Stimulated activated CD4-positive, alpha-beta T cell treated with anti-CD3 and anti-CD28 coated beads, Interleukin-12 subunit alpha, Interleukin-12 subunit beta, amount 100 ng/mL, for 4 hours (primary cell): ENCODE data around the gene CTNNBIP1.
"Not testable (repeated sequence)": the region's sequence is repeated elsewhere in the genome, so short reads cannot be mapped to it uniquely, and the experiment has no call there.

ENCODE experiments used
- DNase-seq: peaks from one replicate; pipeline ENCODE4 v3.0.0-alpha.2; 2020

The CTNNBIP1 gene

DNA sequence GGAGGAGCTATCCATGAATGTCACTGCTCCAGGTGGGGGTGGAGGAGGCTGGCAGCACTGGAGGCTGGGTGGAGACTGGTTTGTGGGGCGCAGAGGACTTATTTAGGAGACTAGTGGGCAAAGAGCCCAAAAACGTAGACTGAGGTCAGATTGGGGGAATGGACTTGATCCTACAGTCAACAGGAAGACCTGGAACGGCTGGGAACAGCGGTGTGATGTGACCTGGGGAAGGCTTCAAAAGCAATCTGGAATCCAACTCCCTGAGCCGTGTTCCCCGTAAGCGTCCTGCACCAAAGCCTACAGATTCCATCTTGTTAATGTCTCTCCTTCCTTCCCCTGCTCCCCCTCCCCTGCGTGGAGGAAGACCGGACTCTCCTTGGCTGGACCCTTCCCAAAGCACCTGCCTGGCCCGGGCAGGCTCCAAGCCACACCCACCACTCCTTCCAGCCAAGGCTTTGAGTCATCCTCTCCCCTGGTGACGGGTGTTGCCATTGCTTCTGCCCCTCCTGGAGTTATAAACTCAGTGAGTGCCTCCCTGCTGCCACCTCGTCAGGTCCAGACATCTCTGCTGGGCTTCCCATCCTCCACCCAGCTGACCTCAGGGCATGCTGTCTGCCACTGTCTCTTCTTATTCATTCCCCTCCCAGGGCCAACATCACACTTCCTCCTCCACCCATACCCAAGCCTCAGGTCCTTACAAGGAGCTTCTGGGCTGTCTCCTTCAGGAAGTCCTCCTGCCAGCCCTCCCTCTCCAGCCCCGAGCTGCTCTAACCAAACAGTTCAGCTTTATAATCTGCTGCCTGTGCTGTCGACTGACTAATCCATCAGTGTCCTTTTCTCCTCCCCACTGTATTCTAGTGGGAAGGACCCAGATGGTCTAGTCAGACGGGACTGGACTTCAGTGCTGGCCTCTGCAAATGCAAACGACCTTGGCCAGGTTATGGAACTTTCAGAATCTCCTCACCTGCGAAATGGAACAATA lies 84.7 kb downstream of the CTNNBIP1 start:
- peak; percentile 18 for DNase-seq

DNA sequence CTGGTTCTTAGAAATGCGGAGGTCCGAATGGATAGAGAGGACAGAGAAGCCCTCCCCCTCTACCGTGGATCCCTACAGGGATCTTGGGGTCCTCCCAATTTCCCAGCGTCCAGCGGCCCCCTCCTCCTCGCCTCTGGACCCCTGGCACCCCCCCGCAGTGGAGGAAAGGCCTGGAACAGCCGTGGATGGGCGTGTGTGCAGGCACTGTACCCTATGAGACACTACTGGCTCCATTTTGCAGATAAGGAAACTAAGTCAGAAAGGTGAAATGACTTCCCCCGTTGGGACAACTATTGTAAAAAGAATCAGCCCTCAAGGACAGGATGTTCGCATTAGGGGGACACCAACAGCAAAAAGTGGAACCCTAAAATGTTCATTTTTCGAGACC lies 85.4 kb downstream of the CTNNBIP1 start:
- no peak for DNase-seq

DNA sequence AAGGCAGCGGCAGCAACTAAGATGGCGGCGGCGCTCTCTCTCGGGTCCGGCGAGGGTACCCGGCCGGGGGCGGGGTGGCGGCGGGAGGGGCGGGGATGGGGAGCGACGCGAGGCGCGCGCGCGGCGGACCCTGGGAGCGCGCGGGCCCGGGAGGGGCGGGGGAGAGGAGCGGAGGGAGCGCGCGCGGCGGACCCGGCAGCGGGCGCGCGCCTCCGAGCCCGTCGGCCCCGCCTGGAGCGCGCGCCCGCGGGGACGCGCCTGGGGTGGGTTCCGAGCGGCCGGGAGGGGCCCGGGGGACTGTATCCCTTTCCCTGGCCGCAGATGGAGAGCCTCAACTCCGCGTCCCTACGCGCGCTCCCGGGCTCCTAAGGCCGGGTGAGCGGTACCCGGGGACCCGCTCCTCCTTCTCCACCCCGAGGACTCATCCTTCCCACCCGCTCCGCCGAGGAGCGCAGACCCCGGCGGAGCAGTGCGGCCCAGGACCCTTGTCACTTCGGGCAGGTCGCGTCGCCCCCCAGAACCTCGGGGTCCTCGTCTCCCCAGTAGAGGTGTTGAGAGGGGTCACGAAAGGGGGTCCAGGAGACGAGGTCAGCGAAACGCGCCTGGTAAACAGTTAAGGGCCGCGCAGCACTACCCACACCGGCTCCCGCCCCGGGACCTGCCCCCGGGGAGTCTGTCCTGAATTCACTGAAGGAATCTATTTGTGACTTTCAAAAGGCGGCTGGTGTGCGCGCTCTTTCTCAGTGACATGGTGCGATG lies 85.9 kb downstream of the CTNNBIP1 start, which contains the start of gene CLSTN1:
Gene CLSTN1 (minus strand): TSS at position 23 of the 759 bp plus-strand sequence. CDS start 232 bp downstream, outside the sequence.
- peak; percentile 90 for DNase-seq

DNA sequence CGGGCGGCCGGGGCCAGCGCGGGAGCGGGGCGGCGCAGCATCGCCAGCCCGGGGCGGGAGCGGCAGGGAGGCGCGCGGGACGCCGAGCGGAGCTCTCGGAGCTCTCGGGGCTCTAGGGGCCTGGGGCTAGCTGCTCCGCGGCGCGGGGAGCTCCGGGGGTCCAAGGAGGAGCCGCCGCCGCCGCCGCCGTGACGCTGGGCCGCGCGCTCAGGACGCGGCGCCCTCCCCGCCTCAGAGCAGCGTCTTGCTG lies 86.5 kb downstream of the CTNNBIP1 start:
- no peak for DNase-seq

DNA sequence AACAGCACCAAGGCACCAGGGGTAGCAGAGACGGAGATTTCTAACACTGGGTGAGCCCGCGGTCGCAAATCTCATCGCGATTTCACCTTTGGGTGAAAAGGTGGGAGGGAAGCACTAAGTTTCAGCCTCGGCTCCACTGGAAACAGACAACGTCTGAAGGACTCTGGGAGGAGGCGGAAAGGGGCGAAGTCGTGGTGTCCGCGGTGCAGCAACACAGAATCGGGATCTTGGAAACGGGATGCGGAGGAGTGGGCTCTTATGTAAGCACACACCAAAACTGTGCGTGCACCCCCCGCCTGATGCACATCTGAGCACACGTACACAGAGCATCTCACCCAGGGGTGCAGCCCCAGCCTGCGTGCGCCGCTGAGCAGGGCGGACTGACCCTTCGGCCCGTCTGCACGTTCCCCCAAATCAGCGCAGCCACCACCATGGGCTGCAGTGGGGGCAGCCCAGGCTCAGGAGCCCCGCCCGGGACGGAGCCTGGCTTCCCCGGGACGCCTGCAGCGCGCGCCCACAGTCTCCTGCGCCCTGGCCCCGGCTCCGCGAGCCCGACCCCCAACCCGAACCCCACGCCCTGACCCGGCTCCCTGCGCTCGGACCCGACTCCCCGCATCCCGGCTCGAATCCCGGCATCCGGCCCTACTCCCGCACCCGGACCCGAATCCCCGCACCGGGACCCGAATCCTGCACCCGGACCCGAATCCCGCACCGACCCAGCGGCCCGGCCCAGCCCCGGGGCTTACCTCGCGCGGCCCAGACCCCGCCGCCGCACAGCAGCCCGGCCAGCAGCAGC lies 87.0 kb downstream of the CTNNBIP1 start:
- DNase-seq = peak; percentile 22

DNA sequence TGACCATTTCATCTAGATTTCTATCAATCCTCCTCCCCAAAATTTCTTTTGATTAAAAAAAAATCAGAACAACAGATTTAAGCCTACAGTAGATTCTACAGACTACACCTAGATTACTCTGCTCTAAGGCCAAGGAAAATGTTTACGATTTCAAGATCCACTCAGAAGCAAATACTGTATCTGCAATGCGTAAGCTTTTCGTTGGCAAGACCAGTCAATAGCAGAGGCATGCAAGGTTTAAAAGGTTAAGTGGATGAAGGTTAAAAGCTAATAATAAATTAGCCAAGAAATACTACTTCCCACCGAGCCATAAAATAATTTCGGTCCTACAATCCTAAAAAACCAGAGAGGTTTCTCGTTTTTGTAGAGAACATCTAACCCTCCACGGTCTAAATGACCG lies 87.6 kb downstream of the CTNNBIP1 start:
- DNase-seq = no peak

DNA sequence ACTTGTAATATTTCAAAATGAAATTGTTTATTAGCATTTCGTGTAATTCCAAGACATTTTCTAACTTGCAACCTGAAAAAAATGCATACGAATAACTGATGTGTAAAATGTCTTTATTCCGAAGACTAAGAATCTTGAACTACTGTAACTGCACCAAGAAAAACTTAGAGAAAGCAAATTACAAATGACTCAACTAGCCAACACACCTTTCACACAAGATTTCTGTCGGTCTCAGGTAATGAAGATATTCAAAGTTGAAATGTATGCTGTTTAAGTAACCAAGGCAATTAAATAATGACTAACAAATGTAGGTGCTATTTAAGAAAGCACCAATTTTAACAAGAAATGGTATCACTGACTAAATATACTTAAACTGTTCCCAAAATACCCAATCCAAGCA lies 88.4 kb downstream of the CTNNBIP1 start:
- DNase-seq = no peak

DNA sequence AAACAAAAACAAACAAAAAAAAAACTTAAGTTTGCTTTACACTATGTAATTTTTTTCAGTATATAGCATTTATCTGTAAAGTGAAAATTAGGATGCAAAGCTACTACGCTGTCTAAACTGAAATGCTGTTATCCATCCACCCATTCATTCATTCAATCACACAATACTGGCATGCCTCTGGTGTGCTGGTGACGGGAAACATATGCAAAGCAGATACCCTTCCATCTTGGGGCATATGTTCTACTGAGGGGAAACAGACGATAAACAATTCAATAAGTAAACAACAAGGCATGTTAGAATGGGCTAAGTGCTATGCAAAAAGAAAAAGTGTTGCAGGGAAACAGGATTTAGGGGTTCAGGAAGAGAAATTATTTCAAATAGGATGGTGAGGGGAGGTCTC lies 89.5 kb downstream of the CTNNBIP1 start:
- DNase-seq = no peak

DNA sequence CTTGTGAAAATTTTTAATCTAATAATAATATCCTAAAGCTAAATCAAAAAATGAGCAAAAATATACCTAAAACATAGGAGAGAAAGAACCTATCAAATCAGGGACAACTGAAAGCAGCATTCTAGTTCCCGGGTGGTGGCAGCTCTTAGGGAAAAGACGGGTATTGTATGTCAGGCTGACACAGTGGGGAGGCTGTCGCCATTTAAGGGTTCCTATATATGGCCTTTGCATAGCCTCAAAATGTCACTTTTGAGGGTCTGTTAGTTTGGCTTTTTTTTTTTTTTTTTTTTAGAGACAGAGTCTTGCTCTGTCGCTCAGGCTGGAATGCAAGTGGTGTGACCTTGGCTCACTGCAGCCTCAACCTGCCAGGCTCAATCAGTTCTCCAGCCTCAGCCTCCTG lies 92.3 kb downstream of the CTNNBIP1 start:
- DNase-seq = no peak

DNA sequence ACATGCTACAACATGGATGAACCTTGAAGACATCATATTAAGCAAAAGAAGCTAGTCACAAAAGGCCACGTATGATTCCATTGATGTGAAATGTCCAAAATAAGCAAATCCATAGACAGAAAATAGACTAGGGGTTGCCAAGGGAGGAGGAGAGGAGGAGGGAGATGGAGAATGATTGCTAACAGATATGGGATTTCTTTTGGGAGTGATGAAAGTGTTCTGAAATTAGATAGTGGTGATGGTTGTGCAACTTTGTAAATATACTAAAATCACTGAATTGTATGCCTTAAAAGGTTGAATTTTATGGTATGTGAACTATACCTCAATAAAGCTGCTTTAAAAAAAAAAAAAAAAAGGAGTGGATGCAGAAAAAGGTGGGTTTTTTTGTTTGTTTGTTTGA lies 93.9 kb downstream of the CTNNBIP1 start:
- no peak for DNase-seq

DNA sequence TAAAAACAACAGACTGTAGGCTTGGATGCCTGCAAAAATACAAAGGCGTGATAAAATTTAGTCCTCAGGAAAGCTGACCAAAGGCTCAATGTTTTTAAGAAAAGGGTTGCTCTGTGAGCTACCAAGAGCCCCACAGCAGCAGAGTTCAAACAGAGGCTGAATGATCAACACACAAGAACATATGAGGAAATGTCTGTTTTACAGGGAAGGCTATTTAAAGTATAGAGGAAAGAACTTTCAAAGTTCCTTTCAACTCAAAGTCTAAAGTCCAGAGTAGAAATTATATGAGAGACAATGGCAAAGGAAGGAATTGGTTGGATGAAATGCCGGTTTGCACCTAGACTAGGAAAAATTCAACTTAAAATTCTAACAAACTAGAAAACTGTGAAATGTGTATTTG lies 94.9 kb downstream of the CTNNBIP1 start:
- DNase-seq = no peak

DNA sequence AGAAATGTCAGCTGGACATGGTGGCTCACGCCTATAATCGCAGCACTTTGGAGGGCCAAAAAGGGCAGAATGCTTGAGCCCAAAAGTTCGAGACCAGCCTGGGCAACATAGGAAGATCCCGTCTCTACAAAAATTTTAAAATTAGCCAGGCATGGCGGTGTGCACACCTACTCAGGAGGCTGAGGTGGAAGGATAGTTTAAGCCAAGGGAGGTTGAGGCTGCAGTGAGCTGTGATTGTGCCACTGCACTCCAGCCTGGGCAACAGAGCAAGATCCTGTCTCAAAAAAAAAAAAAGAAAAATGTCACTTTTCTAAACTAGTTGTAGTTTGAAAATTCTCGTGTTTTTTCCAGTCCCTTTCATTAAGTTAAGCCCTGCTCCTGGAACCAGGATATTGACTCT lies 95.5 kb downstream of the CTNNBIP1 start:
- DNase-seq = no peak

DNA sequence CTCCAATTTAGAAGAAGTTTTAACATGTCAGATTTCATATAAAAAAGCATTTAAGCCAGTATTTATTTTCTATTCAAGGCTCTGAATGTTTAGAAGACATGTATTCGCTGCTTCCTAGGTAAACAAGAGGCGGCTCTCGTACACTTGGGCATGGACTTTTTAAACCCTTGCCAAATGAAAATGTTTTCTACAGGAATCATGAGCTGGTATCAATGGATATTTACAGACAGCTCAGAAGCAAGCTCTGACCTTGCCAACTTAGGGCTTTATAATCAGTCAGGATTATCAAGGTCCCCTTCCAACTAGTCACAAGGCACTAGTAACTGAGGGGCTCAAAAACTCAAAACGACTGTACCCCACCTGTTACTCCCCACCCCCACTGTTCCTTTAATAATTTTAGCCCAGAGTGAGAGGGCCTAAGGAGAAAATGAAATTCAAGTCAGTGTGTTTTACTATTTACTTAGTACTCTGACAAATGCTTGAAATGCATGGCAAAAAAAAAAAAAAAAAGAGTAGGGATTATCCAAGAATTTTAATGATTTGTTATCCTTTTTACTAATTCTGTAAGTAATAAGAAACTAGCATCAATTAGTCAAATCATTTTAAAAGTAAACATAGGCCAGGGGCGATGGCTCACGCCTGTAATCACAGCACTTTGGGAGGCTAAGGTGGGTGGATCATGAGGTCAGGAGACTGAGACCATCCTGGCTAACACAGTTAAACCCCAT lies 98.7 kb downstream of the CTNNBIP1 start:
- DNase-seq = no peak

DNA sequence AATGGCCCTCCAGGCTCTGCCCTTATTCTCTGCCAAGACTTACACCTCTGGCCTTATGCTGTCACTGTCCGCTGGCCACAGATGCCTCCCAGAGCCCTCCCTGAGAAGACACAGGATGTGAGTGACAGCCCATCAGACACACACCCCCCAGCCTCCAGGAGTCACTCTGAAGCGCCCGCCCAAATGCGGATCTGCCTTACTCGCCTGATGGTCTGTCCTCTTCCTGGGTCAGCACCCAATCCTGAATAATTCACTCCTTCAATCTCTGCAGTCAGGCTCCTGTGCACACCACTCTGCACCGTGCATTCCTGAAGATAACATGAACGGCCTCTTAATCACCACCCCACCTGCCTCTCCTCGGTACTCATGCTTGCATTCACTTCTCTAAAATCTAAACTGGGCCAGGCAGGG lies 101.0 kb downstream of the CTNNBIP1 start:
- DNase-seq = no peak

DNA sequence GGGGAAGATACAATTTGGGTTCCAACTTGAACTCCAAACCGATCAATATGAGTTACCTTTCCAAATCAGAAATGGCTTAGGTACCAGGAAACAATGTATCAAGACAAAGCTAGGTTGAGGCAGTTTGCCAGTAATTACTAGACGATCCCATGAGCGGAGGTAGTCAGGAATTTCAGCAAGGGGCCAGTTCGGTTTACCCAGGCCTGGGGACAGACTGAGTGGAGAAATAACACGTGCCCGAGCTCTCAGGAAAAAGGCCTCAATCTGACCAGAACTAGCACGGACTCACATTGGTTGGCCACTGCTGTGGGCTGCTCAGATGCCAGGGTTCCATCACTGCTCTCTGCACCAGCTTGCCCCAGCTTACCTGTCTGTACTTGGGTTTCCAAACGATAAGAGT lies 101.6 kb downstream of the CTNNBIP1 start:
- no peak for DNase-seq

DNA sequence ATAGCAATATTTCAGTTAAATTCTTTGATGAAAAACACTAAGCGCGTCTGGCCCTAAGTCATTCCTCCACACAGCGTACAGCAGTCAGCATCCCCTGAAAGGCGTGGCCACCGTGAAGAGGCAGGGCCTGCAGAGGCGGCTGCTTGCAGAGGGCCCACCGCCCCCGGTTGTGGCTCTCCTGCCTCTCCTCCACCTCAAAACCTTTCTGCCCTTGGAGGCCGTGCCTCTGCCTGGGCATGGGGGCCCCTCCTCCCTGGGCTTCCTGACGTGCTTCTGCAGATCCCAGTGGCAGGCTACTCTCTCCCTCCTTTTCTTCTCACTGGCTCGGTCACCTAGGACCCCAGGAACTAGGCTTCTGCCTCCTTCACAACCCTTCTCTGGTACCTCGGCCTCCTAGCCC lies 102.5 kb downstream of the CTNNBIP1 start:
- no peak for DNase-seq

DNA sequence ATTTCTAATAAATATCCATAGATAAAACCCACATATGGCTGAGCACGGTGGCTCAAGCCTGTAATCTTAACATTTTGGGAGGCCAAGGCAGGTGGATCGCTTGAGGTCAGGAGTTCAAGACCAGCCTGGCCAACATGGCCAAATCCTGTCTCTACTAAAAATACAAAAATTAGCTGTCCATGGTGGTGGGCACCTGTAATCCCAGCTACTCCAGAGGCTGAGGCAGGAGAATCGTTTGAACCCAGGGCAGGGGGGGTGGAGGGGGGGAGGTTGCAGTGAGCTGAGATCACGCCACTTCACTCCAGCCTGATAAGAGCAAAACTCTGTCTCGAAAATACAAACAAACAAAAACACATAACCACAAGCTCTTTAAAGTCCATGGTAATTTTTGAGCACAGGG lies 104.1 kb downstream of the CTNNBIP1 start:
- not testable (repeated sequence) for DNase-seq

DNA sequence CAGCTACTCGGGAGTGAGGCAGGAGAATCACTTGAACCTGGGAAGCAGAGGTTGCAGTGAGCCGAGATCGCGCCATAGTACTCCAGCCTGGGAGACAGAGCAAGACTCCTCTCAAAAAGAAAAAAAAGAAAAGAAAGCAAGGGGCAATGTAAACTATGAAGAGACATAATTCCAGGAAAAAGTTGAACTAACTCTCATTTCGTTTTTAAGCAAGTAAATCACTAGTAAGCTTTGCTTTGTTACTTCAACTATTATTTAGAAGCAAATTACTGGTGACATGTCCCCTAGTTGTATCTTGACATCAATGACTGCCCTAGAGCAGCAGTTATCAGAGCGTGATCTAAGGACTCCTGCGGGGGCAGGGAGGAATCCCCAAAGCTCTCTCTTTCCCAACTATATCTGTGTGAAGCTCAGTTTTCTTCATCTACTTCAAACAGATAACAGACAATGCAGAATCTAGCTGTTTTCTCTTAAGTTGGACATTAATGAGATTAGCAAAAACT lies 105.0 kb downstream of the CTNNBIP1 start:
- DNase-seq = no peak

DNA sequence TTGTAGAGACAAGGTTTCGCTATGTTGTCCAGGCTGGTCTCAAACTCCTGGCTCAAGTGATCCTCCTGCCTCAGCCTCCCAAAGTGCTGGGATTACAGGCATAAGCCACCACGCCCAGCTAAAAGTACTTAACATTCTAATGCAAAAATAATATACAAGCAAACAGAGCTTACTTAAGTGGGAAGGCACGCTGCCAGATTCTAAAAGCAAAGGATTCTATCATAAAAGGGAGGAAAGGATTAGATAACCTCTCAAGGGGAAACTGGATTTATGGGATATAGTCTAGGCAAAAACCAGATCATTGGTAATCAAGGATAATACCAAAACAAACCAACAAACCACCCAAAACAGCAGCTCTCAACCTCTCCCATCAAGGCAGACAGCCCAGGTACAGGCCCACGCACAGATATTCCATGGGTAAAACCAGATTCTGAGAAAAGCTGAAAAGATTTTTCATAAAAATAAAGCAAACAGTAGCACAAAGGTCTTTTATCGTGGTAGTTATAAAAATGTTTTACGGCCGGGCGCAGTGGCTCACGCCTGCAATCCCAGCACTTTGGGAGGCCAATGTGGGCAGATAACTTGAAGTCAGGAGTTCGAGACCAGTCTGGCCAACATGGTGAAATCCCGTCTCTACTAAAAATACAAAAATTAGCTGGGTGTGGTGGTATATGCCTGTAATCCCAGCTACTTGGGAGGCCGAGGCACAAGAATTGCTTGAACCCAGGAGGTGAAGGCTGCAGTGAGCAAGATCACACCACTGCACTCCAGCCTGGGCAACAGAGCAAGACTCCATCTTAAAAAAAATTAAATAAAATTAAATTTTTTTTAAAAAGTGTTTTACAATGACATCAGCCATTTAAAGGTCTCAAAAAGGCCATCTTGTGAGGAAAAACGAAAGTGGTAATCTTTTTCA lies 106.8 kb downstream of the CTNNBIP1 start:
- DNase-seq = not testable (repeated sequence)

DNA sequence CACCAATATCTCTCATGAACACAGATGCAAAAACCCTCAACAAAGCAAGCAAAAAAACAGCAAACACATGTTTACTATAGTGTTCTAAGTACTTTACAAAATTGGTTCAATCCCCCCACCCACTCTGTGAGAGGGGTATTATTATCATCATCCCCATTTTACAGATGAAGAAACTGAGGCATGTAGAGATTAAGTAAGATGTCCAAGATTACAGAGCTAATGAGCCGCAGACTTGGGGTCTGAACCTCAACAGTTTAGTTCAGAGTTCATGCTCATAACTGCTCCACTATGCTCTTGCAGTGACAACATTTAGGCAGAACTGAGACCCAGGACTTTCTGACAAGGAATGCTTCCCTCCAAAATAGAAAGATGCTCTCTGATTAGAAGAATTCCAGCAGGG lies 108.2 kb downstream of the CTNNBIP1 start:
- no peak for DNase-seq
